MCF 10A (cell line): ENCODE data around the gene HES2. TPM values are rescaled to one million over a fixed set of nuclear protein-coding genes. Genes with fewer than 3 reads are reported as not detected.
"Not testable (repeated sequence)": the region's sequence is repeated elsewhere in the genome, so short reads cannot be mapped to it uniquely, and the experiment has no call there.

Source experiments
- BruUV-seq: library from RNA; stranded (reverse); fragments of 400-500 nt; replicated peaks from 2 replicates; lab custom pipeline; 2021; lab: Mats Ljungman, UMichigan
- CTCF ChIA-PET: fragments of 300-600 bp; sonication (Branson Sonifier 250); formaldehyde crosslinking; extraction: SDS; loops from one replicate; lab custom pipeline; 2021; ENCODE audit warnings: antibody characterized with exemption, inconsistent platforms; lab: Yijun Ruan, JAX
- POLR2A ChIA-PET: fragments of 300-600, 350-650 bp; sonication (Branson Sonifier 250); formaldehyde crosslinking; extraction: SDS; loops from one replicate; lab custom pipeline; 2020; ENCODE audit warnings: antibody characterized with exemption, inconsistent platforms; lab: Yijun Ruan, JAX
- DNase-seq: peaks from one replicate; pipeline ENCODE4 v3.0.0-alpha.2; 2018; ENCODE audit not compliant: unreplicated experiment
- H3K27ac Mint-ChIP-seq: one replicate; pipeline ENCODE4 v1.8.0; 2022; ENCODE audit warnings: mild to moderate bottlenecking, low read depth, mixed read lengths; ENCODE audit not compliant: unreplicated experiment
- H3K27me3 Mint-ChIP-seq: one replicate; pipeline ENCODE4 v1.8.0; 2022; ENCODE audit warnings: mixed read lengths; ENCODE audit not compliant: insufficient read depth, unreplicated experiment
- H3K36me3 Mint-ChIP-seq: one replicate; pipeline ENCODE4 v1.8.0; 2022; ENCODE audit warnings: mild to moderate bottlenecking, moderate library complexity, mixed read lengths; ENCODE audit not compliant: insufficient read depth, unreplicated experiment
- H3K4me1 Mint-ChIP-seq: one replicate; pipeline ENCODE4 v1.8.0; 2022; ENCODE audit warnings: mixed read lengths; ENCODE audit not compliant: insufficient read depth, unreplicated experiment
- H3K4me3 Mint-ChIP-seq: one replicate; pipeline ENCODE4 v1.8.0; 2022; ENCODE audit warnings: mild to moderate bottlenecking, moderate library complexity, mixed read lengths; ENCODE audit not compliant: unreplicated experiment
- H3K9me3 Mint-ChIP-seq: one replicate; pipeline ENCODE4 v1.8.0; 2022; ENCODE audit warnings: mixed read lengths; ENCODE audit not compliant: unreplicated experiment
- intact Hi-C: fragments of 100-400 bp; cut with micrococcal nuclease; formaldehyde crosslinking; loops from 2 replicates; pipeline ENCODE4 v1.14.1; 2022
- total RNA-seq: library from RNA; stranded (reverse); gene quantifications from 2 replicates; pipeline ENCODE4 v1.2.3, GENCODE V29; 2022
- TF ChIP-seq, protein P1 (sequence below): fragments of 200-600 bp; IDR thresholded peaks from one replicate; pipeline ENCODE4 v1.8.0; 2022; ENCODE audit warnings: antibody characterized with exemption, mild to moderate bottlenecking; ENCODE audit not compliant: unreplicated experiment

Gene HES2
- total RNA-seq, 1 experiment from 2014 or later = 7.6 TPM

DNA sequence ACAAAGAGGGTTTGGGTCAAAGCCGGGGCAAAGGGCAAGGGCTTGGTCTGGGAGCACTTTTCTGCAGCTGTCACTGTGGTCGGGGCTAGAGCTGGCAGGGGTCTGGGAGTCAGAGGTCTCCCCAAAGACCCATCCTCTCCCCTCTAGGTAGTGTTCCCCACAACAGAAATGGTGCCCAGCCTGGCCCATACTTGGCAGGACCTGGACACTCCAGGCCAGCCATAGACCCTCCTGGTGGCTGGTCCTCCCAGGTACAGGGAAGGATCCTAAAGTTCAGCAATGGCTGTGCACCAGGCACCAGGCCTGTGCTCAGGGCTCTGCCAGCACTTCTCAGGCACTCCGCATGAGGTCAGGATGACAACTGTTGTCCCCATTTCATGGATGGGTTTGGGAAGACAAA, 15.8 kb upstream of the HES2 start:
- H3K4me1 Mint-ChIP-seq = peaks cover 13% of the 10 kb centered on the region
- ChIA-PET CTCF (interaction anchor here (7.2 kb wide), 1 partner anchor 14 kb away, joined by 118 read pairs; the partner anchor contains the start of gene HES2), POLR2A (no interaction called here)
- no peaks in the 10 kb centered on the region for H3K9me3 Mint-ChIP-seq
- no TSS peak for BruUV-seq
- TF ChIP-seq, protein P1, sequence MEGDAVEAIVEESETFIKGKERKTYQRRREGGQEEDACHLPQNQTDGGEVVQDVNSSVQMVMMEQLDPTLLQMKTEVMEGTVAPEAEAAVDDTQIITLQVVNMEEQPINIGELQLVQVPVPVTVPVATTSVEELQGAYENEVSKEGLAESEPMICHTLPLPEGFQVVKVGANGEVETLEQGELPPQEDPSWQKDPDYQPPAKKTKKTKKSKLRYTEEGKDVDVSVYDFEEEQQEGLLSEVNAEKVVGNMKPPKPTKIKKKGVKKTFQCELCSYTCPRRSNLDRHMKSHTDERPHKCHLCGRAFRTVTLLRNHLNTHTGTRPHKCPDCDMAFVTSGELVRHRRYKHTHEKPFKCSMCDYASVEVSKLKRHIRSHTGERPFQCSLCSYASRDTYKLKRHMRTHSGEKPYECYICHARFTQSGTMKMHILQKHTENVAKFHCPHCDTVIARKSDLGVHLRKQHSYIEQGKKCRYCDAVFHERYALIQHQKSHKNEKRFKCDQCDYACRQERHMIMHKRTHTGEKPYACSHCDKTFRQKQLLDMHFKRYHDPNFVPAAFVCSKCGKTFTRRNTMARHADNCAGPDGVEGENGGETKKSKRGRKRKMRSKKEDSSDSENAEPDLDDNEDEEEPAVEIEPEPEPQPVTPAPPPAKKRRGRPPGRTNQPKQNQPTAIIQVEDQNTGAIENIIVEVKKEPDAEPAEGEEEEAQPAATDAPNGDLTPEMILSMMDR = no peak
- intact Hi-C loops = no loop called here
- no peaks in the 10 kb centered on the region for H3K27me3 Mint-ChIP-seq
- no peak overlapping the region for H3K27ac Mint-ChIP-seq
- DNase-seq = no peak
- H3K4me3 Mint-ChIP-seq = no peak overlapping the region
- H3K36me3 Mint-ChIP-seq = no peaks in the 10 kb centered on the region

DNA sequence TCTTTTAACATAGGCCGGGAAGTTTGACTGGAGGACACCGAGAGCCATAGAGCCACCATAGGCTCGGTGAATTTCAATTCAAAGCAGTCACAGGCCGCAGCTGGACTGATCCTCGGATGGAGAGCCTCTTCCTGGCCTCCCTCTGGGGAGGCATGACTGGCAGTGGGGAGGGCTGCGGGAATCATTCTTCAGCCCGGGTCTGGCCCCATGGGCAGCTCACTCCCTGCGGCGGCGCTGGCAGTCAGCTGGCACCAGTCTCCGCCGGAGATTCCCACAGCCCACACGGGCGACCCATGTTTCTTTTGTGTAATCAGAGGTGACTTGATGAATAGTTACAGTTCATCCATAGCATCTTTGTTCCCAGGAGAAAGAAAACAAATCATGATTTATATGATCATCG, 15.4 kb upstream of the HES2 start:
- no peaks in the 10 kb centered on the region for H3K9me3 Mint-ChIP-seq
- H3K36me3 Mint-ChIP-seq = no peaks in the 10 kb centered on the region
- CTCF ChIA-PET = interaction anchor here (0.6 to 7.2 kb wide), 2 partner anchors 14 to 68 kb away, joined by 3 to 118 read pairs; partner anchors contain the start of gene HES2
- no peak overlapping the region for H3K27ac Mint-ChIP-seq
- H3K4me3 Mint-ChIP-seq = no peak overlapping the region
- DNase-seq = no peak
- H3K4me1 Mint-ChIP-seq = peaks cover 13% of the 10 kb centered on the region
- no peaks in the 10 kb centered on the region for H3K27me3 Mint-ChIP-seq
- POLR2A ChIA-PET = no interaction called here
- intact Hi-C loops = no loop called here
- TF ChIP-seq, protein P1 = no peak
- BruUV-seq = no TSS peak

DNA sequence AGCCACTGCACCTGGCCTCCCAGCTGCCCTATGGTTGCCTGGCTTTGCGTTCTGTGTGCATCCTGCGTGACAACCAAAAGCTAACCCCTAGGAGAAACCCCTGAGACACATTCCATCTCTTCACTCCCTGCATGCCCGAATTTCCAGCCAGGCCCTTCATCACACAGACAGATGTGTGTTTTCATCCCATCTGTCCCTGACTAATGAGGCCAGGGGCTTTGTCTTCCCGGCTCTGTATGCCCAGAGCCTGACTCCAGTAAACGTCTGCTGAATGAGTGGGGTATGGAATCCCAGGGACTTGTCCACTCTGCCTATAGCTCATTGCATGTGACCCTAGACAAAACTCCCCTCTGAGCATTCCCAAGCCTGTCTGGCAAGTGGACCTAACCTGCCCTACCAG, 14.5 kb upstream of the HES2 start:
- Mint-ChIP-seq H3K27me3 (no peaks in the 10 kb centered on the region), H3K4me3 (no peak overlapping the region), H3K4me1 (peaks cover 9% of the 10 kb centered on the region), H3K9me3 (no peaks in the 10 kb centered on the region), H3K36me3 (no peaks in the 10 kb centered on the region), H3K27ac (no peak overlapping the region)
- TF ChIP-seq, protein P1 = no peak
- CTCF ChIA-PET = interaction anchor here (0.8 to 7.2 kb wide), 2 partner anchors 13 to 21 kb away, joined by 4 to 118 read pairs; partner anchors contain the start of gene HES2
- POLR2A ChIA-PET = no interaction called here
- intact Hi-C loops = no loop called here
- BruUV-seq = no TSS peak
- no peak for DNase-seq

DNA sequence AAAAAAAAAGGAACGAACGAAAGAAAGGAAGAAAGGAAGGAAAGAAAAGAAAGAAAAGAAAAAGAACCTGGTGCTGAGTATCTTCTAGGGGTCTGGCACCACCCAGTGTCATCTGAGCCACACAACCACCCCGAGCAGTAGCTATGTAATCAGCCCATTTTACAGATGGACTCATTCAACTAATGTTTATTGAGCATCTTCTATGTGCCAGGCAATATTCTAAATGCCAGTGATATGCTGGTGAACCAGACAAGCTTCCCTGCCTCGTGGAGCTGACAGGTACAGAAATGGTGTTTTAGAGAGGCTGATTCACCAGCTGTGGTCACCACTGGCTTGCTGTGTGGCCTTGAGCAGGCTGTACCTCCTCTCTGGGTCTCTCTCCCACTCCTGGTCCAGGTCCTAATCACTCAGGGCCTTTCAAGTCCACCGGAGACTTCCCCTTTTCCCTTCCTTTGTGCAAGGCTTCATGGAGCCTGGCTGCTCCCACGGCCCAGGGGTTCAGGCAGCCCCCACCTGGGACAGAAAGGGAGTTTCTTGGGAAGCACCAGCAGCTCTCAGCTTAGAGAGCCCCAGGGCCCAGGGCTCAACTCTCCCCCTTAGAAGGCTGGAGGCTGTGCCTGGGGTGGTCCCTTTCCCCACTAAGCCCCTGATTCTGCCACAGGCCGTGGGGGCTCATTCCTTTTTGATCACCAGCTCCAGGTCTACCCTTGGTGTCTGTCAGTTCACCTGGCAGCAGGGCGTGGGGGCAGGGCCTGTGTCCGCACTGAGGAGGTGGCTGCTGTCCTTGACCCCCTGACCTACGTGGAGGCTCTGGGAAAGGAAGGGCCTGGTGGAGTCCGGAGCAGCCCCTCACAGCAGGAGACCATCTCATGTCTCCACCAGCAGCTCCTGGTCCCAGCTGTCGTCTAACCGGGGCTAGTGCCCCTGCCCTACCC, 12.2 kb upstream of the HES2 start:
- H3K27me3 Mint-ChIP-seq, H3K27ac Mint-ChIP-seq, H3K36me3 Mint-ChIP-seq, H3K9me3 Mint-ChIP-seq, H3K4me3 Mint-ChIP-seq, intact Hi-C loops, DNase-seq, H3K4me1 Mint-ChIP-seq, BruUV-seq, POLR2A ChIA-PET: not testable (repeated sequence)
- CTCF ChIA-PET = interaction anchor here (0.5 to 1.6 kb wide), 5 partner anchors 9 to 378 kb away, joined by 3 to 4 read pairs (median 3); no protein-coding TSS in a partner anchor

DNA sequence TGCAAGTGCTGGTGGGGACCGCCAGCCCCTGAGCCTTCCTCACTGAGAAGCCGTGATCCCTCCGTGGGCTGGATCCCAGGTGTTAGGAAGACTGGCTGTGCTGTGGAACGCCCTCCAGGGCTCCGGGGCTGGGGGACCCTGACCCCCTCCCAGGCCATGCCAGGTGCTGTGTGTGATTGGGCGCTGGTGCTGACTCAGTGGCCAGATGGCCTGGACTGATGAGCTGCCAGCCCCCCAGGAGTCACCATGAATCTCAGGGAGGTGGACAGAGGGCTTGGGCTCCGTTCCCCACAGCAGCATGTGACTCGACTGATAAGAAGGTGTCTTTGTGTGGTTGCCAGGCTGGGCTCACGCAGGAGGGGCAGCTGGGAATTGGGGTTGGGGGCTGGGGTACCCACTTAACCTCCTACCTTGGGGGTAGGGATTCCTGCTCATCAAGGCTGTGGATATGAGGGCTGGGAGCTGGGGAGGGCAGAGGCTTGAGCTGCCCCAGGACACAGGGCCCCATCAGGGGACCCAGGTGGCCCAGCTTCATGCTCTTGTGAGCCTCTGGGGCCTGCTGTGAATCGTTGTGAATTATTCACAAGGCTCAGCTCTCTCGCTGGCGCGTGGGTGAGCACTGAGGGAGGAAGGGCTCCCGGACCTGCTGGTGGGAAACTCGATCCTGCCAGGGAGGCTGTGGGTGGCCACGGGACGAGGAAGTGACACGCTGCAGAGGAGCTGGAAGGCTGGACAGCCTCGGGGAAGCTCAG, 10.1 kb upstream of the HES2 start:
- BruUV-seq, H3K27me3 Mint-ChIP-seq, DNase-seq, H3K9me3 Mint-ChIP-seq, H3K27ac Mint-ChIP-seq, H3K4me3 Mint-ChIP-seq, intact Hi-C loops, H3K4me1 Mint-ChIP-seq, H3K36me3 Mint-ChIP-seq: not testable (repeated sequence)
- ChIA-PET CTCF (interaction anchor here (0.6 to 1.1 kb wide), 4 partner anchors 15 to 81 kb away, joined by 3 to 9 read pairs (median 4); no protein-coding TSS in a partner anchor), POLR2A (interaction anchor here (0.7 kb wide), 1 partner anchor 9 kb away, joined by 3 read pairs; no protein-coding TSS in a partner anchor)

DNA sequence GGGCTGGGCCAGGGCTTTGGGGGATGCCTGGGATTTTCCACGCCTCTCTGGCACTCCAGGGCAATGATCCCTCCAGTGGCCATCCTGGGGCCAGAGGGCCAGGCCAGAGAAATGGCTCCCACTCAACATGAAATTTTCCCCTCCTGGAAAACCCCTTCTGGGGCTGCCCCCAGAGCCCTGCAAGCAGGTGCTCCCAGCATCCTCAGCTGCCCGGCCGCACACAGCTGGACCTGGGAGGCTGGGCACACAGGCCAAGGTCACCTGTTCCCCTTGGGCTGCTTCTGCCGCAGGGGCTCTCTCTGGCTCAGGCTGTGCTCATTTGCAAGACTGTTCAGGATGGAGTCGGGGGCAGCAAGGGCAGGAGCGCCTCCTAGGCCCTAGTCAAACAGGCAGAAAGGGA, 8.7 kb upstream of the HES2 start:
- H3K27ac Mint-ChIP-seq, intact Hi-C loops, H3K4me3 Mint-ChIP-seq, H3K36me3 Mint-ChIP-seq, BruUV-seq, DNase-seq, H3K27me3 Mint-ChIP-seq, H3K9me3 Mint-ChIP-seq: not testable (repeated sequence)
- peaks cover 13% of the 10 kb centered on the region for H3K4me1 Mint-ChIP-seq
- ChIA-PET POLR2A (interaction anchor here (0.6 to 2.4 kb wide), 7 partner anchors 9 to 98 kb away, joined by 3 to 10 read pairs (median 3); no protein-coding TSS in a partner anchor), CTCF (interaction anchor here (0.6 to 1.9 kb wide), 3 partner anchors 10 to 181 kb away, joined by 3 to 11 read pairs (median 3); no protein-coding TSS in a partner anchor)
